G401.6 (cell line): ENCODE results near the gene RRN3.
"Not testable (repeated sequence)": the region's sequence is repeated elsewhere in the genome, so short reads cannot be mapped to it uniquely, and the experiment has no call there.

Experiments used
- FAIRE-seq: peaks from 2 replicates; lab custom pipeline; 2012; peaks lifted over from hg19 to GRCh38; lab: Jason Lieb, UNC

Gene RRN3, protein sequence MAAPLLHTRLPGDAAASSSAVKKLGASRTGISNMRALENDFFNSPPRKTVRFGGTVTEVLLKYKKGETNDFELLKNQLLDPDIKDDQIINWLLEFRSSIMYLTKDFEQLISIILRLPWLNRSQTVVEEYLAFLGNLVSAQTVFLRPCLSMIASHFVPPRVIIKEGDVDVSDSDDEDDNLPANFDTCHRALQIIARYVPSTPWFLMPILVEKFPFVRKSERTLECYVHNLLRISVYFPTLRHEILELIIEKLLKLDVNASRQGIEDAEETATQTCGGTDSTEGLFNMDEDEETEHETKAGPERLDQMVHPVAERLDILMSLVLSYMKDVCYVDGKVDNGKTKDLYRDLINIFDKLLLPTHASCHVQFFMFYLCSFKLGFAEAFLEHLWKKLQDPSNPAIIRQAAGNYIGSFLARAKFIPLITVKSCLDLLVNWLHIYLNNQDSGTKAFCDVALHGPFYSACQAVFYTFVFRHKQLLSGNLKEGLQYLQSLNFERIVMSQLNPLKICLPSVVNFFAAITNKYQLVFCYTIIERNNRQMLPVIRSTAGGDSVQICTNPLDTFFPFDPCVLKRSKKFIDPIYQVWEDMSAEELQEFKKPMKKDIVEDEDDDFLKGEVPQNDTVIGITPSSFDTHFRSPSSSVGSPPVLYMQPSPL

DNA sequence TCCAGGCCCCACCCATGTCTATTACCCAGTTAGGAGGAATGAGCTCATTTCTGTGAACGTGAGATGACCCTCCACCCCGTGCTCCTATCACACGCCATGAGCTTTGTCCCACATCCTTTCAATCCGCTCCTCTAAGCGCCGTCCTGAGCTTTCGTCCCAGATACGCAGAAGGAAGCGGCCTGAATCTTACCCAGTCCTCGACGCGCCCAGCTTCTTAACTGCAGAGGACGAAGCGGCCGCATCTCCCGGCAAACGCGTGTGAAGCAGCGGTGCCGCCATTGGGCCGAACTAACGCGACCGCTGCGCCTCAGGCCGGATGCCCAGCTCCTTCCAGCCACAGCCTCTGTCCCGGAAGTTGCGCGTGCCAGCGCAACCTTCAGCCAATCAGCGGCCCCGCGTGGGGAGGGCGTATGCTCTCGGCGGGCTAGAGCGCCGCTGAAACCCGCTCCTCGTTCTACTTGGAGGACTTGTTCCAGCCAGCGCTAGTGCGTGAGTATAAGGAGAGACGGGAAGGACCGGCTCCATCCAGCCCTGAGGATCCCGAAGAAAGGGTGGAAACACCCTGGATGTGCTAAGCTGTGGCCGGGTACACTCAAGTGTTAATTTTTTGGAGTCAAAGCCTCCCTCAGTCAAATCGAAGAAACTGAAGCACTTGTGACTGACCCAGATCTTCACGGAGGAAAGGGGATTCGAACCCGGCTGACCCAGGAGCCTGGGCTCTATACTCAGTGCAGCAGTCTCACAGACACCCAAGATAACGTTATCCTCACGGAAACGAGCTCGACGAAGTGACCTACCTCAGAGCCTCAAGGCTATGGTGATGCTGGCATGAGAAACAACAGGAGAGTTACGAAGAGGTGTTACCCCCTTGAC is at the start of gene RRN3:
RRN3 (minus strand) TSS at position 318 of the 873 bp plus-strand sequence; CDS start at position 279, 39 bp downstream.
- FAIRE-seq, result not testable (repeated sequence)

DNA sequence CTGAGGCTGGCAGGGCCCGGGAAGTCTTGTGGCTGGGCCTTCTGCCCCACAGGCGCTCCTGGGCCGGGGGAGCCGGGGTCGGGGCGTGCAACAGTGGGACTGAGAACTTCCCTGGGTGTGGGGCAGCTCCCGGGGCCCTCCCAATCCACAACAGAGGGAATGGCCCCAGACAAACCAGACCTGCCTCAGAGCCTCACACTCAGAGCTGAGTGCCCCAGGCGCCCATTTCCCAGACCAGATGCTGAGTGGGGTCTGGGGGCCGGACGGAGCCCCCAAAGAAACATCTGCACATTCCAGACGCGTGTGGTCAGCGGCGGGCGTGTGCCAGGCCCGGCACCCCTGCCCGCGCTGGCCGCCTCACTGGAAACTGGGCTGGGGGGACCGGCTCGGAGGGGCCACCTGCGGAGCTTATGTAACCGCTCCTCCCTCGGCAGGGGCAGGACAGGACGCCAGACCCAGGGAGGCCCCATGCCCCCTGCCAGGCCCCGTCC is 49.6 kb upstream of the RRN3 start:
- FAIRE-seq, result not testable (repeated sequence)

DNA sequence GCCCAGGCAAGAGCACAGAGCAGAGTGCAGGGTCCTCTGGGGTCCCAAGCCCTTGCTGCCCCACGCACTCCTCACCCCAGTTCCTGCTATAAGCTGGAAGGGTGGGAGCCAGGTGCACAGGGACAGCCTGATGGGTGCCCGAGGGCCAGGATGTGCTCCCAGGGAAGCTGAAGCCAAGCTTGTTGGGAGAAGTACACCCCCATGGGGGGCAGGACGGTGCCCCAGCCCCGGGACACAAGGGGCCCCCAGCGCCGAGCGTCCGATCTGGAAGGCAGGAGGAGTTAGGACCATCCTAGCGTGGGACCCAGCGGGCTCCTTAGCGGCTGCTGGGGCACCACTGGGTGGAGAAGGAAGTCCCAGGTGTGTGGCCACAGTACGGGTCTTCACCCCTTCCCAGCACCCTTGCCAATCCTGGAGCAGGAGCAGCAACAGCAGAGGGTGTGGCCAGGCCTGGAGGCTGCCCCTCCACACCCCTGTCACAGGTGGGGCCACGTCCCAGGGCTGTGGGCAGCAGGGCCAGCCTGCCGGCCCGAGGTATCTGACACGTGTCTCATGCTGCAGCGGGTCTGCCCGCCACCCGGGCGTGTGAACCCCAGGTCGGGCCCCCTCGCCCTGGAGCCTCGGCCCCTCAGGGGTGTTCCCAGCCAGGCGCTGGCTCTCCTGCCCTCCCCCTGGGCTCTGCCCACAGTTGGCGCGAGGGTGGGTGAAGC is 49.0 kb upstream of the RRN3 start:
- not testable (repeated sequence) for FAIRE-seq

DNA sequence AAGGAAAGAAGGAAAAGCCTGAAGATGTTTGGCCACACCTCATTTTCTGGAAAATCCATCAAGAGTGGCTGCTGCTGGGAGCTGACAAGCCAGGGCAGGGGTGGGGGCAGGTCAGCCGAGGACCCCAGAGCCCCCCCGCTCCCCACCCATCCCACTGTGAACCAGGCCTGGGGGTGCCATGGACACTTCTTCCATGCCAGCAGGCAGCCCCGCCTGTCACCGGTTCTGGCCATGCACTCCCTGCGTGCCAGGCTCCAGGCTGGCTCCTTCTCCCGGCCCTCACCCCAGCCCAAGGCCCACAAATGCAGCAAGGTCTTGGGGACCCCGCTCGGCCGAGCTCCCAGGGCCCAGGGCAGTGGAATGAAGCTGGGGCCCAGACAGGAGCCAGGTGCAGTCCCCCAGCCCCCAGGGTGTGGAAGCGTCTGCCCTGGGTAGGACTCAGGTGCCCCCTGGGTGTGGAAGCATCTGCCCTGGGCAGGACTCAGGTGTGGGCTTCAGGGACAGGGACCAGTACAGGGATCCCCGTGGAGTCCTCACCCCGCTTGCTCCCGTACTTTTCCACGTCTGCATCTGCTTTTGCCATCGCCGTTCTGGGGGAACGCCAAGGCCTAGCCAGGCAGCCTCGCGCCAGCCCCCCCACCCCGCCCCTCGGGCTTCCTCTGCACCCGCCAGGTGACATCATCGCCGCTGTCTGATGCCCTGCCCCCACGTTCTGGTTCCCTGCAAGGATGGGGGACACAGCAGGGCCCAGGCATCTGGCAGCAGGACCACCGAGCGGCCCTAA is 48.2 kb upstream of the RRN3 start:
- FAIRE-seq, result not testable (repeated sequence)

DNA sequence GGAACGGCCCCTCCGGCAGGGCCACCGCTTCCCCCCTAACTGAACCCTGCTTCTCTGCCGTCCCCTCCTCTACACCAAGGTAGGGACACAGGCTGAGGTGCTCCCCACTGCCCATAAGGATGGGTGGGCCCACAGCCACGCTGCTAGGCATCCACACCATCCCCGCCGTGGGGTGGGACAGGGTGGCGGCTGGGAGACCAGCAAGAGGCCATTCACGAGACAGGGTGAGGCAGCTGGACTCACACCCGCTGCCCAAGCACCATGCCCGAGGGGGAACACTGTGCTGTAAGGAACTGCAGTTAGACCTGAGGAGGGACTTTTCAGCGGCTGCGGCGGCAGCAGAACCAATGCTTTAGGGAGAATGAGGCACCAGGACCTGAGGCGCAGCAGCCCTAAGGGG is 47.5 kb upstream of the RRN3 start:
- FAIRE-seq, result no peak

DNA sequence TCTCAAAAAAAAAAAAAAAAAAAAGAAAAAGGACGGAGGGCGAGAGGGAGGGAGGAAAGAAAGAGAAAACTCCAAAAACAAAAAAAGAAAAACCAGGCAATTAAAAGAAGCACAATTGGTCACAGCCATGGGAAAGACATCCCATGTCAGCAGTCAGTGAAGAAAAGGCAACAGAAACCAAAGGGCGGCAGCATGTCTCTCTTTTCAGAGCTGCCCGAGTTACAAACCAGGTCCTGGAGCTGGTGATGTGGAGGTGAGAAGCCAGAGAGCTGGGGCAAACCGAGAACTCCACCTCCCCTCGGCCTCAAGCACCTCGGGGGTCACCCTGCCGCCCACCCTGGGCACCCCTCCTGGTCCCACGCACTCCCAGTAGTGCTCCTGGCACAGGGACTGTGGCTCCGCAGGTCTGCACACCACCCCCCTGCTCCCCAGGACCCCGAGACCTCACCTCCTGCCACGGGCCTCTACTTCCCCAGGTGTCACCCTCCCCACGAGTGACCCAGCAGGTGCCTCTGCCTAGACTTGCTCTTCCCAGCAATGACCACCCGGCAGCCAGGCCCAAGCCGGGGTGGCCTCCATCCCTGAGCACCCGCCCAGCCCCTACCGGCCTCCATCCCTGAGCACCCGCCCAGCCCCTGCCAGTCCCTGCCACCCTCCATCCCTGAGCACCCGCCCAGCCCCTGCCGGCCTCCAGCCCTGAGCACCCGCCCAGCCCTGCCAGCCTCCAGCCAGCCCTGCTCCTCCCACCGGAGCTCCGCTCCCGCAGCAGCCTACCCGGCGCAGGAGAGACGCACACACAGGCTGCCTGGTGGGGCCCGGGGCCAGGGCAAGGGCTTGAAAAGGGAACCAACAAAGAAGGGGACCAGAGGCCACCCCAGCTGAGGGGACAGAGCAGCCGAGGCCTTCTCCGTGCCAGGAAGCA is 46.6 kb upstream of the RRN3 start:
- FAIRE-seq, result peak; percentile 83

DNA sequence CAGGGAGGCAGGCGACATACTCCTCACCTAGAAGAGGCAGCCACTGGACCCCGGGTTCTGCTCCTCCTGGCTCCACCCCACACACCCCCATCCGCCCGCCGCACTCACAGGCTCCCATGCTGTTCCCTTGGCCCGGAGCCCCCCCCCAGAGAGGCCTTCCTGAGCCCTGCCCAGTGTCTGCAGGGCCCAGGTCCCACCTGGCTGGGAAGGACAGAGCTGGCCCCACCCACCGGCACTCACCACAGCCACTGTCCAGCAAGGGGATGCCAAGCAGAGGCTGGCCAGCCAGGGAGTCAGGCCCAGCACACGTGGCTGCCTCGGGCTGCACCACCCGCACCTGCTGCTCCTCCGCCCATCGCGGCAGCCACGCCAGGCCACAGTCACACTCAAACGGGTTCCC is 43.4 kb upstream of the RRN3 start:
- not testable (repeated sequence) for FAIRE-seq

DNA sequence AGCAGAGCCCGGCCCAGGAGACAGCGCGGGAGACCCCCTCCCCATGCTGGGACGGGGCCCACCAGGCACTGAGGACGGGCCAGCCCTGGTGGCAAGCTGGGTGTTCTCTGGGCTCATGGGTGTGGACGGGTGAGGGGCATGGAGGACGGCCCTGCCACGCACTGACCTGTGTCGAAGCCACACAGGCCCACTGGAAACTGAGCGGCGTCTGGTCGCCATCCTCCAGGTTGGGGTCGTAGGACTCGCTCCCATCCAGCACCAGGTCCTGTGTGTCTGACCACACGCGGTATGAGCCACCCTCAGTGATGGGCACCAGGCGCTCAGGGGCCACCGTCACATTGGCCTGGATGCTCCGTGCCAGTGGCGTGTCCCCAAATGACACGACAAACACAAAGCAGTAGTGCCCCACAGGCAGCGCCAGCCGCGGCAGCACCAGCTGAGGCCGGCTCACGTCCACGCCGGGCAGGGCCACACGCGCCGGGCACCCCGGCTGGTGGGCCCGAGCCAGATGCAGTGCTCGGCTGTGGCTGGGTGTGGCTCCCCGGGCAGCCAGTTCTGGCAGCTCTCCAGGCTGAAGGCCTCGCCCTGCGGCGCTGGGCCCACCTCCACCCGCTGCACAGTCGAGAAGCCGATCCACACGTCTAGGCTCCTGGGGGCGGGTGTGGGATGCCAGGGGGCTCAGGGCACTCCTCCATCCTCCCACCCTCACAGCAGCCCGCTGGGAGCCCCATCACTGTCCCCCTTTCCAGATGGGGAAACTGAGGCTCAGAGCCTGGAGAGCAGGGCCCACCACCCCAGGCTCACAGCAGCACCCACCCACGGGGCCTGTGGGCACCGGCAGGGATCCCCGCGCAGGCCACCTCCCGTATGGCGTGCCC is 41.6 kb upstream of the RRN3 start:
- FAIRE-seq, result not testable (repeated sequence)

DNA sequence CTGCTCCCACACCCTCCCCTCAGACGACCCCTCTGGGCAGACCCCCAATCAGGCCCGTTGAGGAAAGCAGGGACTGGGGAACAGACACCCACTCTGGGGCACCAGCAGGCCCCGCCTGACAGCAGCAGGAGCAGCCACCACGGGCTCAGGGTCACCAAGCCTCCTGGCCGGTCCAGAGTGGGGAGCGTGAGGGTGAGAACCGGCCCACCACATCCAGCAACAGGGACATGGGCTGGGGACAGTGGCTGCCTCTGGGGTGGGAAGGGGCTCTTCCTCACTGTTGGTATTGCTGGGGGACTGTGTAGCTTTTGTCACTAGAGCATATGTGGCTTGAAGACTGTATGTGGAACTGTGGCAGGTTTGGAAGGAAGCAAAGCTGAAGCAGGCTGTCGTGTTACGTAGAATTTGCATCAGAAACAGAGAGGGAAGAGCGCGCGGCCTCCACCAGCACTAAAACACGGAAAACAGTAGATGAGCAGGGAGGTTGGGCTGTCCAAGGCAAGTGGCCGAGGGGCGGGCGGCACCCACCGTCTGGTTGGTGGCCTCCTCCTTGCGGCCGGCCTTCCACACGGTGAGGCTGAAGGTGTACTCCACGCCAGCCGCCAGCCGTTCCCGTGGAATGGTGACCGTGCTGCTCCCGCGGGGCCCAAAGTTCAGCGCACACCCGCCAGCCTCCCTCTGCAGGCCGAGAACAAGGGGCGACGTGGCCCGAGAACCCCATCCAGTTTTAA is 40.8 kb upstream of the RRN3 start:
- FAIRE-seq, result not testable (repeated sequence)

DNA sequence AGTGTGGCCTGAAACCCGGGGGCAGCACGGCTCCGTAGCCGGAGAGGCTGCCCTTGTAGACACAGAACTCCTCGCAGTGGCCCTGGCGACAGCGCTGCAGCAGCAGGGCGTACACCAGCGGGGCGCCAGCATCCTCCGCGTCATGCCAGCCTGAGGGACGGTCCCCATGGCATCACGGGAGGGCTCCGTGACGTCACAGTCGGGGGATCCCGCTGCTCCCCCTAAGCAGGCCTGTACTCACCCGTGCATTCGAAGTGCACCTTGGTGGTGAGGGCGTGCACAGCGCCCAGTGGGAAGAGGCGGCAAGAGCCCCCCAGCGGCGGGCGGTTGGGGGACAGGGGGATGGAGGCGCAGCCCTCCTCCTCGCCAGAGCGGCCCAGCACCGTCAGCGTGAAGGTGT is 39.5 kb upstream of the RRN3 start:
- FAIRE-seq, result not testable (repeated sequence)

DNA sequence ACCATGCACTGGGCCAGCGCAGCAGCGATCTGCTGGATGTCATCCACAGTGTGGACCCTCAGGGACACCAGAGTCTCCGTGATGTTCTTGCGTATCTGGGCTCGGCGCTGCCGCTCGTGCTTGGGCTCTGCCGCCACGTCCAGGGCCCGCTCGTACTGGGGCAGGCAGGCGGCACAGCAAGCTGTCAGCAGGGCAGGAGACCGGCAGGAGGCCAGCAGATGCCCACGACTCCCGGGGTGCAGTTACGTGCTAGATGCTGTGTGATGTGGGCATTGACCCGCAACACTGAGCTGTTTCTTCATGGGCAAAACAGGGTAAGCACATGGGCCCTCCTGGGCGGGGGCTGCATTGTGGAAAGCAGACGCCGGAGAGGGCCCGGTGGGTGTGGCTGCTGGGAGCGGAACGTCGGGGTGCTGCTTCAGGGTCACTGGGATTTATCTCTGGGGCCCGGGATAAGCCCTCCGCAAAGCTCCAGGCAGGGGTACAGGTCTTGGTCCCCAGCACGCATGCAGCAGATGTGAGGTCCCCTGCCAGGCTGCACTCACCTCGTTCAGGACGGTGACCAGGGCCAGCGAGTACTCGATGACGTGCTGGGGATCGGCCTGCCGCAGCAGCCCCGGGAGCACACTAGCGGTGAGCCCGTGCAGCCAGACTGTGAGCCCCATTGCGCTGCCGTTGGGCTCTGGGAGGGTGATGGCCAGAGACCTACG is 38.8 kb upstream of the RRN3 start:
- FAIRE-seq, result not testable (repeated sequence)

DNA sequence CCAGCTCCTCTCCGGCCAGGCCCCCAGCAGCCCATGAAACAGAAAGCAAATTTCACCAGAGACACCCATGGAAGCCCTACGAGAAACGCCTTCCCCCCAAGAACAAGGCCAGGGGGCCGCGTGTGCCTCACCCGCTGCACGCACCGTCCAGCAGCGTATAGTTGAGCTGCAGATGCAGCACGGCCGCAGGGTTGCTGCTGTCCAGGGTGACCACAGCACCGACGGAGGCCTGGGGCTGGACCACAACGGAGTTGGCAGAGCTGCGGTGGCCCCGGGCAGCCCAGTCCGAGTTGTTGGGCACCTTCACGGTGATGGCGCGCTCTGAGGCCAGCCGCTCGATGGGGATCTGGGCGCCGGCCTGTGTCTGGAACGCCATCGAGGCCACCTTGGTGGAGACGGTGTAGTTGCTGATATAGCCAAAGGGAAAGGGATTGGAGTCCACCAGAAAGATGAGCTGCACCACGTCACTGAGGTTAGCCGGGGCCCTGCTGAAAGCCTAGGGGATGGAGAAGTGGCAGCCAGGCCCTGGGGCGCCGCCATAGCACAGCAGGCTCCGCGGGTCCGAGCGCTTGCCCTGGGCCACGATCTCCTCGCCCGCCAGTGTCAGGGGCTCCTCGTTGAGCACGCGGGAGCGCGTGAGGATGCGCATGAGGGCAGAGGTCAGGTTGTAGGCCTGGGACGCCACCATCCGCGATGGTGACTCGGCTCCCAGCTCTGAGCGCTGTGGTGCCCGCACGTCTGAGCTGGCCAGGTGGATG is 37.0 kb upstream of the RRN3 start:
- FAIRE-seq, result not testable (repeated sequence)

DNA sequence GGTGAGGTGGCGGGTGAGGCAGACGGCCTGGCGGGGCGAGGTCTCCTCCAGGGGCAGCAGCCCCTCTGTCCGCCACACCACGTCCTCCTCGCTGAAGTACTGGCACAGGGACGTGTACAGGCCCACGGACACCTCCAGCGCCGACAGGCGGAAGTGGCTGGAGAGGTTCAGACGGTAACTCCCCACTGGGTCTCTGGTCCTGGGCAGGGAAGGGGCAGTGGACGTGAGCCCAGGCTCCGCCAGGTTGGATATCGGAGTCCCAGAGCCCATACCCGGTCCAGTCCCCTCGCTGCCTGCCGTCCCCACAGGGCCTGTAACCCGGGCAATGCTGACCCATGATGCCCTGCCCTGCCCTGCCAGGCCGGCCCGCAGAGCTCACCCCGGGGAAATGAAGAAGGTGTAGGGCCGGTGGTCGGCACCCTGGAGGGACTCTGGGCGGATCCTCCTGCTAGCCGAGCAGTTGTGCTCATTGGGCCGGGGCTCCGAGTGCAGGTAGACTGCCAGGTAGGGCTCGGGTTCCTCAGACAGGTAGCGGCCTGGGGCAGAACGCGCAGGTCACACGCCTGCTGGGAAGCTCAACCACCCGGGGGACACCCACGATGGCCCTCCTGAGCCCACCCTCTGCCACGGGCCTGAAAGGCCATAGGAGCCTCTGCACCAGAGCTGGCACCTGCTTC is 36.3 kb upstream of the RRN3 start:
- not testable (repeated sequence) for FAIRE-seq

DNA sequence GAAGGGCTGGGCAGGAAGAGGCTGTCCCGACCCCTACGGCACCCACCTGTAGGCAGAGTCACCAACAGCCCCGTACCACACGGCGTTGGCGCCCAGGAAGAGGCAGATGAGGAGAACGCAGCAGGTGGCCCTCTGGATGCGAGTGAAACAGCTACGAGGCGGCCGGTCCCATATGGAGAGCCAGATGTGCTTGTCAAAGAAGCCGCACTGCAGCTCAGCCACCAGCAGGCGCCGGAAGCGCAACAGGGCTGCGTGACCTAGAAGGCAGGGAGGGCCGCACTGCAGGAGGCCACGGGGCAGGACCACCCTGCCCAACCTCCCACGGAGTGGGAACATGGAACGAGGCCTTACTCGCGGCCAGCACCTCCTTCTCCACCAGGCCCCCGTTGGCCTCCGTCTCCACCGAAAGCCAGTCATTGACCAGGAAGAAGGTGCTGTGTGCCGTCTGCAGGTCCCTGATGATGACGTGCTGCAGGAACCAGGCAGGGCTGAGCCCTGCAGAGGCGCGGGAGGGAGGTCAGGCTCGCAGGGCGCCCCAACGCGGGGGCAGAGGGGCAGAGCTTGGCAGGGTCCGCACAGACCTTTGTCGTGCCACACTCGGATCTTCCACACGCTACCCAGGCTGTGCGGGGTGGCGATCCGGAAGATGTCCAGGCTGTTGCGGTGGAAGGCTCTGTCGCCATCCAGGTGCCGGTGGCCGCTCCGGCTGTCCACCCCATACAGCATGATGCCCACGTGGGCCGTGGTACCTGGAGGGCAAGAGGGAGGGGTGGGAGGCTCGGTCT is 33.8 kb upstream of the RRN3 start:
- not testable (repeated sequence) for FAIRE-seq

DNA sequence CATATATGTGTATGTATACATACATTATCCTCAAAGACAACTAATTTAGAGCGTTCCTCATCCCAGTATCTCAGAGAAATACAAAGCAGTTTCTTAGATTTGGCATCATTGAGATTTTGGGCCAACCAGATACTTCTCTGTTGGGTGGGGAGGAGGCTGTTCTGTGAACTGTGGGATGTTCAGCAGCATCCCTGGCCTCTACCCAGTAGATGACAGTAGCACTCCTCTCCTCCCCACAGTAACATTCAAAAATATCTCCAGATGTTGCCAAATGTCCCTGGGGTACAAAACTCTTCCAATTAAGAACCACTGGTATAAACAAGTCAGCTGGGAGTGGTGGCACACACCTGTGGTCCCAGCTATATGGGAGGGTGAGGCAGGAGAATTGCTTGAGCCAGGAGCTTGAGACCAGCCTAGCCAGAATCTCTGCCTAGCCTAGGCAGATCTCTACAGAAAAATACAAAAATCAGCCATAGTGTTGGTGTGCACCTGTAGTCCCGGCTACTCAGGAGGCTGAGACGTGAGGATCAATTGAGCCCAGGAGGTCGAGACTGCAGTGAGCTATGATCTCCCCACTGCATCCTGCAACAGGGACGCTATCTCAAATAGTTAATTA is 6.4 kb upstream of the RRN3 start:
- FAIRE-seq, result not testable (repeated sequence)
